ENCODE measurements around the gene USP14.

DNA sequence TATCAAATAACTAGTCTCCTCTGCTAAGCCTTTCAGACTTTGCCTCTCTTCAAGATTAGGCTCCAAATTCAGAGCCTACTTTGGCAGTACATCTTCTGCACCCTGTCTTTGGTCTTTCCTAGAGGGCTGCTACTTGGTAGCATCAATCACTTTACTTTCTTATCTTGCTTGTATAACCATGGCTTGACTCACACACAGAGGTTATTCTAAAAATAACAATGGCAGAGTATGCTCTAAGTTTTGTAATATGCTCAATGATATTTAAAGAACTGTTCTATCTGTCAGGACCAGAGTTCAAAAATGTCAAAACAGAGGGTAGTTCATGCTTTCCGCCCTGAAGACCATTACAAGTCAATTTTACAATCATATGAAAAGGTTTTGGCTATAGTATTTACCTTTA lies 81.8 kb downstream of the USP14 start:
- TF ChIP-seq, protein P1, sequence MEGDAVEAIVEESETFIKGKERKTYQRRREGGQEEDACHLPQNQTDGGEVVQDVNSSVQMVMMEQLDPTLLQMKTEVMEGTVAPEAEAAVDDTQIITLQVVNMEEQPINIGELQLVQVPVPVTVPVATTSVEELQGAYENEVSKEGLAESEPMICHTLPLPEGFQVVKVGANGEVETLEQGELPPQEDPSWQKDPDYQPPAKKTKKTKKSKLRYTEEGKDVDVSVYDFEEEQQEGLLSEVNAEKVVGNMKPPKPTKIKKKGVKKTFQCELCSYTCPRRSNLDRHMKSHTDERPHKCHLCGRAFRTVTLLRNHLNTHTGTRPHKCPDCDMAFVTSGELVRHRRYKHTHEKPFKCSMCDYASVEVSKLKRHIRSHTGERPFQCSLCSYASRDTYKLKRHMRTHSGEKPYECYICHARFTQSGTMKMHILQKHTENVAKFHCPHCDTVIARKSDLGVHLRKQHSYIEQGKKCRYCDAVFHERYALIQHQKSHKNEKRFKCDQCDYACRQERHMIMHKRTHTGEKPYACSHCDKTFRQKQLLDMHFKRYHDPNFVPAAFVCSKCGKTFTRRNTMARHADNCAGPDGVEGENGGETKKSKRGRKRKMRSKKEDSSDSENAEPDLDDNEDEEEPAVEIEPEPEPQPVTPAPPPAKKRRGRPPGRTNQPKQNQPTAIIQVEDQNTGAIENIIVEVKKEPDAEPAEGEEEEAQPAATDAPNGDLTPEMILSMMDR (IDR thresholded peaks at IDR 0.05; ENCODE audit: borderline replicate concordance, extremely low read depth, low read length, poor library complexity, severe bottlenecking) = no peak
- no peak for TF ChIP-seq EZH2 (IDR thresholded peaks at IDR 0.05; ENCODE audit: borderline replicate concordance, low read depth, low read length, severe bottlenecking)

Measured in DND-41 (cell line).